OCI-LY3 (cell line): ENCODE results near the gene GRID1.

ENCODE experiments used
- H2AFZ ChIP-seq: fragments of 200-600, 300-600 bp; shearing (Covaris generic); 2 replicates; pipeline ENCODE4 v1.6.0; 2014; ENCODE audit warnings: antibody characterized with exemption, low read depth, low read length
- H3K27ac ChIP-seq: fragments of 200-600, 300-600 bp; sonication (generic); 2 replicates; pipeline ENCODE4 v1.5.1; 2014; ENCODE audit warnings: mild to moderate bottlenecking, low read length, moderate library complexity, mixed read lengths
- H3K27me3 ChIP-seq: fragments of 200-600, 300-600 bp; sonication (generic); 2 replicates; pipeline ENCODE4 v1.6.1; 2014; ENCODE audit warnings: low read depth, low read length, mixed read lengths
- H3K36me3 ChIP-seq: fragments of 200-600, 300-600 bp; sonication (generic); replicated peaks from 2 replicates; pipeline ENCODE3; 2014; ENCODE audit warnings: low read depth, low read length, mixed read lengths
- H3K4me1 ChIP-seq: fragments of 300-600, 200-600 bp; sonication (generic); 2 replicates; pipeline ENCODE4 v1.6.1; 2014; ENCODE audit warnings: low read length, mixed read lengths
- H3K4me2 ChIP-seq: fragments of 200-600, 300-600 bp; sonication (generic); 2 replicates; pipeline ENCODE4 v1.6.1; 2014; ENCODE audit warnings: low read length, mixed read lengths
- H3K4me3 ChIP-seq: fragments of 300-600, 200-600 bp; sonication (generic); 2 replicates; pipeline ENCODE4 v1.5.1; 2014; ENCODE audit warnings: antibody characterized with exemption, mild to moderate bottlenecking, low read length, moderate library complexity
- H3K79me2 ChIP-seq: fragments of 300-600, 200-600 bp; shearing (Covaris generic); 2 replicates; pipeline ENCODE4 v1.6.1; 2014; ENCODE audit warnings: mild to moderate bottlenecking, low read length, mixed read lengths
- H3K9ac ChIP-seq: fragments of 300-600, 200-600 bp; shearing (Covaris generic); 2 replicates; pipeline ENCODE4 v1.6.0; 2014; ENCODE audit warnings: mild to moderate bottlenecking, low read length, moderate library complexity
- H3K9me3 ChIP-seq: fragments of 200-600, 300-600 bp; shearing (Covaris generic); 2 replicates; pipeline ENCODE4 v1.6.1; 2014; ENCODE audit warnings: low read length, mixed read lengths; ENCODE audit not compliant: insufficient read depth
- H4K20me1 ChIP-seq: fragments of 200-600, 300-600 bp; sonication (generic); 2 replicates; pipeline ENCODE4 v1.6.1; 2016; ENCODE audit warnings: low read length, mixed read lengths; ENCODE audit not compliant: insufficient read depth
- CTCF ChIP-seq: fragments of 200-600, 300-600 bp; sonication (generic); IDR thresholded peaks from 2 replicates; pipeline ENCODE4 v1.5.1; 2014; ENCODE audit warnings: antibody characterized with exemption, low read length, low read depth
- EZH2phosphoT487 ChIP-seq: fragments of 200-600 bp; shearing (Covaris generic); IDR thresholded peaks from 2 replicates; pipeline ENCODE4 v1.6.1; 2018; ENCODE audit warnings: antibody characterized with exemption, mixed run types, low read depth

Gene GRID1

GRCh38 chr10:86344281-86344680 lies 22.3 kb downstream of the GRID1 start:
- Histone ChIP-seq H3K9ac (no peak overlapping the region), H2AFZ (no peak overlapping the region), H3K36me3 (no peaks in the 10 kb centered on the region), H3K9me3 (no peaks in the 10 kb centered on the region), H3K27me3 (no peaks in the 10 kb centered on the region), H3K4me2 (no peak overlapping the region), H3K4me3 (no peak overlapping the region), H4K20me1 (no peaks in the 10 kb centered on the region), H3K4me1 (no peaks in the 10 kb centered on the region), H3K79me2 (no peaks in the 10 kb centered on the region), H3K27ac (no peak overlapping the region)
- TF ChIP-seq CTCF (no peak), EZH2phosphoT487 (no peak)

- TF ChIP-seq EZH2phosphoT487, result no peak
- no peak for TF ChIP-seq CTCF
- Histone ChIP-seq H3K4me1 (no peaks in the 10 kb centered on the region), H3K27me3 (no peaks in the 10 kb centered on the region), H3K36me3 (no peaks in the 10 kb centered on the region), H3K27ac (no peak overlapping the region), H3K4me2 (no peak overlapping the region), H3K4me3 (no peak overlapping the region), H3K9me3 (no peaks in the 10 kb centered on the region), H3K9ac (no peak overlapping the region), H4K20me1 (no peaks in the 10 kb centered on the region), H3K79me2 (no peaks in the 10 kb centered on the region), H2AFZ (no peak overlapping the region)
Observed at GRCh38 chr10:86343761-86344160, 22.8 kb downstream of the GRID1 start.

GRCh38 chr10:86342111-86342863 lies 24.3 kb downstream of the GRID1 start:
- Histone ChIP-seq H2AFZ (no peak overlapping the region), H3K4me2 (no peak overlapping the region), H3K27me3 (no peaks in the 10 kb centered on the region), H3K9ac (no peak overlapping the region), H3K4me3 (no peak overlapping the region), H4K20me1 (no peaks in the 10 kb centered on the region), H3K4me1 (no peaks in the 10 kb centered on the region), H3K36me3 (no peaks in the 10 kb centered on the region), H3K79me2 (no peaks in the 10 kb centered on the region), H3K9me3 (no peaks in the 10 kb centered on the region), H3K27ac (no peak overlapping the region)
- TF ChIP-seq CTCF (no peak), EZH2phosphoT487 (no peak)

GRCh38 chr10:86341361-86341811 lies 25.2 kb downstream of the GRID1 start:
- H2AFZ ChIP-seq, result no peak overlapping the region
- TF ChIP-seq EZH2phosphoT487 (no peak), CTCF (no peak)
- H3K9me3 ChIP-seq, result no peaks in the 10 kb centered on the region
- no peak overlapping the region for H3K9ac ChIP-seq
- no peaks in the 10 kb centered on the region for H3K27me3 ChIP-seq
- no peaks in the 10 kb centered on the region for H4K20me1 ChIP-seq
- no peaks in the 10 kb centered on the region for H3K79me2 ChIP-seq
- no peaks in the 10 kb centered on the region for H3K4me1 ChIP-seq
- no peak overlapping the region for H3K27ac ChIP-seq
- no peak overlapping the region for H3K4me2 ChIP-seq
- no peak overlapping the region for H3K4me3 ChIP-seq
- no peaks in the 10 kb centered on the region for H3K36me3 ChIP-seq
